MM.1S (cell line): ENCODE data around the gene MYBPC2.

Experiments
- EZH2phosphoT487 ChIP-seq: fragments of 300-600 bp; sonication (generic); IDR thresholded peaks from 2 replicates; pipeline ENCODE4 v1.6.1; 2018; ENCODE audit warnings: antibody characterized with exemption, low read length
- TF ChIP-seq, protein P1 (sequence below): fragments of 300-600 bp; sonication (generic); IDR thresholded peaks from 2 replicates; pipeline ENCODE4 v1.5.1; 2016; ENCODE audit warnings: antibody characterized with exemption, low read length, mixed read lengths

DNA sequence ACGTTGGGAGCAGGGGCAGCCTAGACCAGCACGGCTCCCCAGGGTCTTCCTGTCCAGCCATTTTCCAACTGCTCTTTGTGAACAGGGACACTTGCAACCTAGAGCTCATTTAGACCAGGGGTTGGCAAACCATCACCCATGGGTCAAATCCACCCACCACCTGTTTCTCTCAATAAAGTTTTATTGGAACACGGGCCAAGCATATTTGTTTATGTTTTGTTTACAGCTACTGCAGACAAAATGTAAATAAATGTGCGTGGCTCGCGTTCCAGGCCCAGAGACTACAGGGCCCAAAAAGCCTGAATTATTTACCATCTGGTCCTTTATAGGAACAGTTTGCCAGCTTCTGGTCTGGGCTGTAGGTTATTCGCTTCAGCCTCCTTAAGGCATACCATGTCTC, 30.3 kb downstream of the MYBPC2 start:
- no peak for TF ChIP-seq EZH2phosphoT487
- TF ChIP-seq, protein P1, sequence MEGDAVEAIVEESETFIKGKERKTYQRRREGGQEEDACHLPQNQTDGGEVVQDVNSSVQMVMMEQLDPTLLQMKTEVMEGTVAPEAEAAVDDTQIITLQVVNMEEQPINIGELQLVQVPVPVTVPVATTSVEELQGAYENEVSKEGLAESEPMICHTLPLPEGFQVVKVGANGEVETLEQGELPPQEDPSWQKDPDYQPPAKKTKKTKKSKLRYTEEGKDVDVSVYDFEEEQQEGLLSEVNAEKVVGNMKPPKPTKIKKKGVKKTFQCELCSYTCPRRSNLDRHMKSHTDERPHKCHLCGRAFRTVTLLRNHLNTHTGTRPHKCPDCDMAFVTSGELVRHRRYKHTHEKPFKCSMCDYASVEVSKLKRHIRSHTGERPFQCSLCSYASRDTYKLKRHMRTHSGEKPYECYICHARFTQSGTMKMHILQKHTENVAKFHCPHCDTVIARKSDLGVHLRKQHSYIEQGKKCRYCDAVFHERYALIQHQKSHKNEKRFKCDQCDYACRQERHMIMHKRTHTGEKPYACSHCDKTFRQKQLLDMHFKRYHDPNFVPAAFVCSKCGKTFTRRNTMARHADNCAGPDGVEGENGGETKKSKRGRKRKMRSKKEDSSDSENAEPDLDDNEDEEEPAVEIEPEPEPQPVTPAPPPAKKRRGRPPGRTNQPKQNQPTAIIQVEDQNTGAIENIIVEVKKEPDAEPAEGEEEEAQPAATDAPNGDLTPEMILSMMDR, result no peak
